Measurements from ENCODE around the gene DYNC1I2. TPM values are rescaled to one million over a fixed set of nuclear protein-coding genes. Genes with fewer than 3 reads are reported as not detected.

DYNC1I2 gene
- total and polyA plus RNA-seq, 2 of the 4 experiments (the other 2 are of a cell fraction) = 110 to 114 TPM

- no peak overlapping the region for H3K4ac ChIP-seq (ENCODE audit: low read depth, low read length)
- dilution Hi-C loops (cut with HindIII; ENCODE audit: low sequenced_read_pairs, unreplicated experiment) = no loop called here
- no peaks in the 10 kb centered on the region for H4K20me1 ChIP-seq (ENCODE audit: insufficient read depth, low read length)
- H3K23ac ChIP-seq (ENCODE audit: low read depth, low read length) = no peak overlapping the region
- no peak overlapping the region for H2BK15ac ChIP-seq (ENCODE audit: low read depth, low read length)
- H3K4me1 ChIP-seq (ENCODE audit: control insufficient read depth, insufficient read depth, low read length) = no peaks in the 10 kb centered on the region
- ChIA-PET POLR2A (ENCODE audit: unreplicated experiment) (no interaction called here), CTCF (no interaction called here)
- H3K18ac ChIP-seq (ENCODE audit: low read depth, low read length) = no peak overlapping the region
- TF ChIP-seq, protein P1, sequence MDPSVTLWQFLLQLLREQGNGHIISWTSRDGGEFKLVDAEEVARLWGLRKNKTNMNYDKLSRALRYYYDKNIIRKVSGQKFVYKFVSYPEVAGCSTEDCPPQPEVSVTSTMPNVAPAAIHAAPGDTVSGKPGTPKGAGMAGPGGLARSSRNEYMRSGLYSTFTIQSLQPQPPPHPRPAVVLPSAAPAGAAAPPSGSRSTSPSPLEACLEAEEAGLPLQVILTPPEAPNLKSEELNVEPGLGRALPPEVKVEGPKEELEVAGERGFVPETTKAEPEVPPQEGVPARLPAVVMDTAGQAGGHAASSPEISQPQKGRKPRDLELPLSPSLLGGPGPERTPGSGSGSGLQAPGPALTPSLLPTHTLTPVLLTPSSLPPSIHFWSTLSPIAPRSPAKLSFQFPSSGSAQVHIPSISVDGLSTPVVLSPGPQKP (IDR thresholded peaks at IDR 0.05; ENCODE audit: borderline replicate concordance, low read depth, low read length) = no peak
- TF ChIP-seq CHD1 (IDR thresholded peaks at IDR 0.05; ENCODE audit: low read depth, low read length) (no peak), POLR2A (IDR thresholded peaks at IDR 0.05; ENCODE audit: low read depth, low read length) (no peak), MAZ (IDR thresholded peaks at IDR 0.05; ENCODE audit: borderline replicate concordance, low read depth, low read length) (no peak), RAD21 (IDR thresholded peaks at IDR 0.05; ENCODE audit: low read length) (no peak), USF2 (IDR thresholded peaks at IDR 0.05; ENCODE audit: low read depth, low read length) (no peak), RCOR1 (IDR thresholded peaks at IDR 0.05; ENCODE audit: insufficient replicate concordance, low read length) (no peak), NFE2L2 (IDR thresholded peaks at IDR 0.05; ENCODE audit: low read depth, low read length) (no peak), CEBPB (IDR thresholded peaks at IDR 0.05; ENCODE audit: low read depth, low read length) (no peak), MXI1 (IDR thresholded peaks at IDR 0.05; ENCODE audit: borderline replicate concordance, low read depth, low read length) (no peak), RFX5 (IDR thresholded peaks at IDR 0.05; ENCODE audit: low read depth, low read length) (no peak), SMC3 (IDR thresholded peaks at IDR 0.05; ENCODE audit: low read depth, low read length) (no peak), MAFK (IDR thresholded peaks at IDR 0.05; ENCODE audit: low read depth, low read length) (no peak)
- TF ChIP-seq, protein P2, sequence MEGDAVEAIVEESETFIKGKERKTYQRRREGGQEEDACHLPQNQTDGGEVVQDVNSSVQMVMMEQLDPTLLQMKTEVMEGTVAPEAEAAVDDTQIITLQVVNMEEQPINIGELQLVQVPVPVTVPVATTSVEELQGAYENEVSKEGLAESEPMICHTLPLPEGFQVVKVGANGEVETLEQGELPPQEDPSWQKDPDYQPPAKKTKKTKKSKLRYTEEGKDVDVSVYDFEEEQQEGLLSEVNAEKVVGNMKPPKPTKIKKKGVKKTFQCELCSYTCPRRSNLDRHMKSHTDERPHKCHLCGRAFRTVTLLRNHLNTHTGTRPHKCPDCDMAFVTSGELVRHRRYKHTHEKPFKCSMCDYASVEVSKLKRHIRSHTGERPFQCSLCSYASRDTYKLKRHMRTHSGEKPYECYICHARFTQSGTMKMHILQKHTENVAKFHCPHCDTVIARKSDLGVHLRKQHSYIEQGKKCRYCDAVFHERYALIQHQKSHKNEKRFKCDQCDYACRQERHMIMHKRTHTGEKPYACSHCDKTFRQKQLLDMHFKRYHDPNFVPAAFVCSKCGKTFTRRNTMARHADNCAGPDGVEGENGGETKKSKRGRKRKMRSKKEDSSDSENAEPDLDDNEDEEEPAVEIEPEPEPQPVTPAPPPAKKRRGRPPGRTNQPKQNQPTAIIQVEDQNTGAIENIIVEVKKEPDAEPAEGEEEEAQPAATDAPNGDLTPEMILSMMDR (conservative IDR thresholded peaks at IDR 0.05; ENCODE audit: low read depth, low read length) = no peak
- DNase-seq (no peak), ATAC-seq (ENCODE audit: low read depth) (no peak)
- H3K56ac ChIP-seq (ENCODE audit: extremely low read depth, insufficient read depth, low read length) = no peak overlapping the region
- no peak overlapping the region for H4K91ac ChIP-seq (ENCODE audit: insufficient read depth, low read depth, low read length)
- no peak overlapping the region for H3K27ac ChIP-seq (ENCODE audit: insufficient read depth, low read length)
- intact Hi-C loops (cut with micrococcal nuclease) = no loop called here
- H2BK120ac ChIP-seq (ENCODE audit: low read depth, low read length) = no peak overlapping the region
- H3K14ac ChIP-seq (replicated peaks; ENCODE audit: low read depth, low read length) = no peak overlapping the region
- H2BK20ac ChIP-seq (ENCODE audit: low read depth, low read length) = no peak overlapping the region
- H2AK9ac ChIP-seq (replicated peaks; ENCODE audit: low read depth, low read length, poor library complexity) = no peak overlapping the region
- H3K9ac ChIP-seq (ENCODE audit: low read depth, low read length) = no peak overlapping the region
- H3K36me3 ChIP-seq (ENCODE audit: control insufficient read depth, insufficient read depth, low read length) = no peaks in the 10 kb centered on the region
- no peaks in the 10 kb centered on the region for H3K9me1 ChIP-seq (ENCODE audit: insufficient read depth, low read length)
- no peak overlapping the region for H3K4me3 ChIP-seq (ENCODE audit: insufficient read depth, low read depth, low read length)
- no peak overlapping the region for H2BK5ac ChIP-seq (ENCODE audit: low read depth, low read length, poor library complexity, severe bottlenecking)
- peaks cover 2% of the 10 kb centered on the region; the same call in 1 of the 2 replicates for H3K9me3 ChIP-seq (ENCODE audit: control insufficient read depth, insufficient read depth, low read length)
- in situ Hi-C loops (cut with MboI; ENCODE audit: low sequenced_read_pairs) = no loop called here
- peaks cover 6% of the 10 kb centered on the region for H3K27me3 ChIP-seq (ENCODE audit: control insufficient read depth, insufficient read depth, low read length)
- no peak overlapping the region for H4K8ac ChIP-seq (ENCODE audit: low read depth in 2 of 2, low read length in 2 of 2)
- BruUV-seq (replicated peaks) = no TSS peak
- H4K5ac ChIP-seq (ENCODE audit: low read depth, low read length) = no peak overlapping the region
- no peak overlapping the region for H2AK5ac ChIP-seq (ENCODE audit: low read depth, low read length)
- H3K4me2 ChIP-seq (ENCODE audit: low read depth, low read length) = no peak overlapping the region
- no peak overlapping the region for H2AFZ ChIP-seq (replicated peaks; ENCODE audit: low read length, poor library complexity)
- H3K79me1 ChIP-seq (ENCODE audit: low read depth in 1 of 2, low read length in 2 of 2) = no peaks in the 10 kb centered on the region
Observed at GRCh38 chr2:171651667-171652415, 35.4 kb upstream of the DYNC1I2 start.
